ENCODE measurements around the gene HS1BP3. TPM values are rescaled to one million over a fixed set of nuclear protein-coding genes. Genes with fewer than 3 reads are reported as not detected.

HS1BP3 gene
- total and polyA plus RNA-seq, 2 donors (not counting 3 experiments of a cell fraction or from before 2014, with no cell fraction given): 27.4 to 33.1 TPM

GRCh38 chr2:20615068-20615465 lies 35.8 kb downstream of the HS1BP3 start:
- no peak for TF ChIP-seq POLR2AphosphoS5 (IDR thresholded peaks at IDR 0.05; ENCODE audit: insufficient read depth, low read depth, low read length)
- no peak for TF ChIP-seq MAX (IDR thresholded peaks at IDR 0.05; ENCODE audit: insufficient read depth, insufficient read length)
- TF ChIP-seq CTCF (IDR thresholded peaks at IDR 0.05; ENCODE audit: extremely low read depth in 1 of 2, insufficient read depth in 1 of 2, low read depth in 1 of 2, low read length in 2 of 2): no peak
- no peaks in the 10 kb centered on the region for H3K27me3 ChIP-seq (ENCODE audit: control insufficient read depth in 2 of 2, insufficient read depth in 2 of 2, low read length in 2 of 2)
- no peaks in the 10 kb centered on the region for H4K20me1 ChIP-seq (replicated peaks; ENCODE audit: control insufficient read depth, extremely low read depth, insufficient read depth, low read length)
- CTCF ChIA-PET: interaction anchor here (1.0 to 1.6 kb wide), 6 partner anchors 14 to 171 kb away, joined by 3 to 5 read pairs (median 3); no protein-coding TSS in a partner anchor
- no peaks in the 10 kb centered on the region for H3K9me3 ChIP-seq (replicated peaks; ENCODE audit: control insufficient read depth, insufficient read depth, low read length)
- intact Hi-C loops (cut with micrococcal nuclease) (no loop called here), dilution Hi-C loops (cut with MboI; ENCODE audit: extremely low pct_ligation_motif_present, low sequenced_read_pairs) (no loop called here)
- H3K4me1 ChIP-seq (ENCODE audit: control insufficient read depth, extremely low read depth, insufficient read depth, low read length): peaks cover 48% of the 10 kb centered on the region
- H3K4me2 ChIP-seq (ENCODE audit: insufficient read depth, low read length): no peak overlapping the region
- no peak for FAIRE-seq
- BruUV-seq (replicated peaks): no TSS peak
- H3K9me1 ChIP-seq (replicated peaks; ENCODE audit: control insufficient read depth, extremely low read depth, insufficient read depth, low read length): no peaks in the 10 kb centered on the region
- H3K79me2 ChIP-seq (ENCODE audit: control insufficient read depth, insufficient read depth, low read length): no peaks in the 10 kb centered on the region
- no peak overlapping the region for H3K9ac ChIP-seq (replicated peaks; ENCODE audit: extremely low read depth, insufficient read depth, low read length)
- peaks cover 0 to under 1% of the 10 kb centered on the region in 2 experiments for H3K36me3 ChIP-seq (ENCODE audit: control insufficient read depth in 2 of 2, extremely low read depth in 1 of 2, insufficient read depth in 2 of 2, low read length in 2 of 2)
- no peak overlapping the region for H2AFZ ChIP-seq (ENCODE audit: low read depth, low read length)
- POLR2A ChIA-PET: interaction anchor here (1.5 kb wide), 1 partner anchor 168 kb away, joined by 7 read pairs; the partner anchor contains the start of gene RHOB
- no peak overlapping the region for H3K27ac ChIP-seq (ENCODE audit: insufficient read depth, low read depth, low read length)
- no peak for DNase-seq (ENCODE audit: low read depth, low spot score)
- H3K4me3 ChIP-seq (replicated peaks in 1 of 3; ENCODE audit: insufficient read depth in 1 of 3, low read depth in 1 of 3, low read length in 3 of 3): no peak overlapping the region
